ENCODE data around the gene GRIK3. TPM values are rescaled to one million over a fixed set of nuclear protein-coding genes. Genes with fewer than 3 reads are reported as not detected.

GRIK3 gene
- total and polyA plus RNA-seq, 7 experiments from 2014 or later, result not detected

DNA sequence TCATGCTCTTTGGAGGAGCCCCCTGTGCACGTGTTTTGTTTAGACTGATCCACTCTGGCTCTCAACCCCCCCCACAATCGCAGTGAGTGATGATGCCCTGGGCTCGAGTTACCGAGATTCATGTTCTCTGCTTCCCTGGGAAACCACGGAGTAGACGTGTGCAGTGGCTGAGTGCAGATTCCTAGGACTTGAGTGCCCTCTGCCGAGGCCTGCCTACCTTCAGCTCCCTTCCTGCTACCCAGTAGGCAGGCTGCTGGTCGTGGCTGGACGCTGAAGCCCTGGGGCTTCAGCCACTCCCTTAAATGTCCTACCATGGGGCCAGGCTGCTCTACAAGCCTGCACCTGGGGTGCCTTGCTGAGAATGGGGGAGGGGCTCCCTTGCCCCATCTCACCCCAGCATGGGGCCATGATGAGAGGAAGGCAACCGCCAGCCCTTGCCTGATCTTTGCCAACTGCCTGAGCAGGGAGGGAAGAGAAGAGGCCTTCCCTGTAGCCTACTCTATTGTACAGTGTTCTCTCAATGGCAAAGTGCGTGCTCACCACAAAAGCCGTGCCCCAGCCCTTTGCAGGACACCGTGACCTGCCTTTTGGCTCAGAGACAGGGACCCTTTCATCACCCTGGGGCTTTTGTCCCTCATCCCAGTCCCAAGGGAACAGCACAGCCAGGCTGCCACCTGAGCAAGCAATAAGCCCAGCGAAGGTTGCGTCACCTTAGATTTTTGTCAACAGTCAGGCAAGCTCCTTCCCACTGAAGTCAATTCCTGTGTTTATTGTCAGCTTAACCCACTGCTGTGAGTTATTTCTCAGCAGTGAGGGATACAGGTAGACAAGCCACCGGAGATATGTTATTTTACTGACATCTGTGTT, 4.1 kb upstream of the GRIK3 start:
- DNase-seq (no peak), ATAC-seq (no peak)
- no peaks in the 10 kb centered on the region for H3K36me3 ChIP-seq (ENCODE audit: control insufficient read depth in 2 of 3, insufficient read depth in 3 of 3, low read length in 3 of 3)
- Mint-ChIP-seq H3K27me3 (peaks cover 54 to 78% (median 65%) of the 10 kb centered on the region in 5 donors), H3K4me1 (peaks cover 0 to 15% (median 9%) of the 10 kb centered on the region in 7 donors), H3K36me3 (peaks cover 0 to 6% (median 0%) of the 10 kb centered on the region in 5 donors), H3K27ac (no peak overlapping the region), H3K9me3 (peaks cover 0 to 4% (median 0%) of the 10 kb centered on the region in 11 donors), H3K4me3 (no peak overlapping the region)
- H3K27me3 ChIP-seq (ENCODE audit: control insufficient read depth in 2 of 2, insufficient read depth in 2 of 2, low read length in 2 of 2), result peaks cover 0 to 6% of the 10 kb centered on the region in 2 donors
- no peaks in the 10 kb centered on the region for H3K4me1 ChIP-seq (ENCODE audit: control insufficient read depth in 2 of 2, insufficient read depth in 2 of 2, low read length in 2 of 2)
- no peak overlapping the region for H3K4me3 ChIP-seq (ENCODE audit: low read length)
- H3K9me3 ChIP-seq (ENCODE audit: control insufficient read depth in 2 of 3, low read length in 3 of 3), result no peaks in the 10 kb centered on the region
- intact Hi-C loops (cut with micrococcal nuclease), result no loop called here
- H3K27ac ChIP-seq (ENCODE audit: low read depth, low read length), result no peak overlapping the region
- POLR2A ChIA-PET, result no interaction called here
- CTCF ChIA-PET, result no interaction called here

DNA sequence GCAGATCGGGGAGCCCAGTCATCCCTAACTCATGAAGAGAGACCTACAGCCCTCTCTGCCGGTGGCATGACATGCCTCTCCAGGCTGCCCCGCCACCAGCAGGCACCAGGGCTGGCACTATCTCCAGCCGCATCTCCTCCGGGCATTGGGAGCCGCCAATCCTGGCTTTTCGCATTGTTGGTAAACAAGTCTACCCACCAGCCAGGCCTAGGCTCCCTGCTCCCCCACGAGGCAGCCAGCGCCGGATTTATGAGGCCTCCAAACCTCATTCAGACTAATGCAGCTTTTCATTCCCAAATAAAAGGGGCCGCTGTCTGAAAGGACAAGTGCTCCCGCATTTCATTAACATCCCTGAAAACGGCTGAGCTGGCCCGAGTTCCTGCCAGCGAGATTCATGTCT, 3.4 kb upstream of the GRIK3 start:
- POLR2A ChIA-PET, result no interaction called here
- H3K4me1 ChIP-seq (ENCODE audit: control insufficient read depth in 2 of 2, insufficient read depth in 2 of 2, low read length in 2 of 2), result no peaks in the 10 kb centered on the region
- Mint-ChIP-seq H3K36me3 (peaks cover 0 to 6% (median 0%) of the 10 kb centered on the region in 5 donors), H3K27me3 (peaks cover 51 to 72% (median 63%) of the 10 kb centered on the region in 5 donors), H3K27ac (no peak overlapping the region), H3K9me3 (peaks cover 0 to 4% (median 0%) of the 10 kb centered on the region in 11 donors), H3K4me1 (peaks cover 0 to 15% (median 9%) of the 10 kb centered on the region in 7 donors), H3K4me3 (no peak overlapping the region)
- H3K27me3 ChIP-seq (ENCODE audit: control insufficient read depth in 2 of 2, insufficient read depth in 2 of 2, low read length in 2 of 2), result peaks cover 0 to 6% of the 10 kb centered on the region in 2 donors
- DNase-seq (no peak), ATAC-seq (no peak)
- CTCF ChIA-PET, result no interaction called here
- no peak overlapping the region for H3K27ac ChIP-seq (ENCODE audit: low read depth, low read length)
- H3K36me3 ChIP-seq (ENCODE audit: control insufficient read depth in 2 of 3, insufficient read depth in 3 of 3, low read length in 3 of 3), result no peaks in the 10 kb centered on the region
- H3K9me3 ChIP-seq (ENCODE audit: control insufficient read depth in 2 of 3, low read length in 3 of 3), result no peaks in the 10 kb centered on the region
- H3K4me3 ChIP-seq (ENCODE audit: low read length), result no peak overlapping the region
- intact Hi-C loops (cut with micrococcal nuclease), result no loop called here

DNA sequence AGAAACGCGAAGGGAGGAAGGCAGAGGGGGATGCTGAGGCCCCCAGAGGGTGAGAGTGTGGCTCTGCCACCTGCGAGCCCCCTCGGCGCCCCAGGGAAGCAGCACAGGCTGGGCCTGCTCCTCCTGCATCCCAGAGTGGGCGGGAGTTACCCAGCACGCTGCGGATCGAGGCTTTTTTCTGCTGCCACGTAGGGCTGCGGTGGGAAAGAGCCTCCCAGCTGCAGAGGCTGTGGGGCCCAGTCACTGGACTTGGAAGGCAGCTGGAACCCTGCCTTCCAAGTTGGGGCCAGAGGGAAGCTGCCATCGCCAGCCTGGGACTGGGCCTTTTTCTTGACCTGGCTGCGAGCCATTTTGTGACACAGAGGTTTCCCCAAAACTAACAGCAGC, 2.3 kb upstream of the GRIK3 start:
- intact Hi-C loops (cut with micrococcal nuclease), result no loop called here
- Histone ChIP-seq H3K4me1 (ENCODE audit: control insufficient read depth in 2 of 2, insufficient read depth in 2 of 2, low read length in 2 of 2) (no peaks in the 10 kb centered on the region), H3K4me3 (ENCODE audit: low read length) (no peak overlapping the region), H3K27me3 (ENCODE audit: control insufficient read depth in 2 of 2, insufficient read depth in 2 of 2, low read length in 2 of 2) (peaks cover 0 to 6% of the 10 kb centered on the region in 2 donors), H3K36me3 (ENCODE audit: control insufficient read depth in 2 of 3, insufficient read depth in 3 of 3, low read length in 3 of 3) (no peaks in the 10 kb centered on the region), H3K27ac (ENCODE audit: low read depth, low read length) (no peak overlapping the region), H3K9me3 (ENCODE audit: control insufficient read depth in 2 of 3, low read length in 3 of 3) (no peaks in the 10 kb centered on the region)
- H3K4me1 Mint-ChIP-seq, result peaks cover 0 to 15% (median 9%) of the 10 kb centered on the region in 7 donors
- peaks cover 57 to 73% (median 70%) of the 10 kb centered on the region in 5 donors for H3K27me3 Mint-ChIP-seq
- peaks cover 0 to 6% (median 0%) of the 10 kb centered on the region in 5 donors for H3K36me3 Mint-ChIP-seq
- DNase-seq (no peak), ATAC-seq (no peak)
- peaks cover 0 to 4% (median 0%) of the 10 kb centered on the region in 11 donors for H3K9me3 Mint-ChIP-seq
- POLR2A ChIA-PET, result no interaction called here
- no peak overlapping the region for H3K27ac Mint-ChIP-seq
- no peak overlapping the region for H3K4me3 Mint-ChIP-seq
- CTCF ChIA-PET, result no interaction called here

DNA sequence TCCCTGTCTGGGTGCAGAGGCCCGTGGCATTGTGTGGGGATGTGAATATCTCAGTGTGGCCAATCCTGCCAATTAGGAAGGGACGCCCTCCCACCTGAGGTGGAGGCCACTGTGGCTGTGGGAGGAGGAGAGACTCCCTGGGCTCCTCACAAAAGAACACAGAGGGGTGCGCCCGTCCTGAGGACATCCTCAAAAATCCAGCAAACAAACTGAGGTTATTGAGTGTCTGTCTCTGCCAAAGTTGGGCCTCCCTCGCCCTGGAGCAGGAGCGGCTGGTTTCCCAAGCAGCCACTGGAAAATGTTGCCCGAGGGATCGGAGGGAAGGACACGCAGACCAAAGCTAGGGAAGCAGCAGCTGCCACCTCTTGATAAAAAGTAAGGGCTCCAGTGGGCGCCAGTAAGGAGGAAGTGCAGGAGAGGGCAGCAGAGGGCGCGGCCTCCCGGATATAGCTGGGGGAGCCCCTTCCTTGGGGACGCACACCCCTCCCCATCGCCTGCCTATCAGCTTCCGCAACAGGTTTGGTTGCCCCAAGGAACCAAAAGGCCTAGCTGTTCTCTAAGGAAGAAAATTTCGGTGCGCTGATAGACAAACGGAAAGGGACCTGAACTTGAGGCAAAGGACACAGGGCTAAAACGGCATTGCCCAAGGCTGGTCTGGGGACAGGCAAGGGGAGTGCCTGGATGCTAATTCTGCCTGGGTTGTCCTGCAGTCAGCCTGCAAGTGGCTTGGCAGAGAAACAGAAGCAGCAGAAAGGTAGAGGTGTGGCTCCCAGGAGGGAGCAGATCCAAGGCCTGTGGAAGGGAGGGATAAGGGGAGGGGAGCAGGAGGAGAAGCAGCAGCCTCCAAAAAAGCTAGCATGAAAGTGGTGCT, 1.7 kb upstream of the GRIK3 start:
- Mint-ChIP-seq H3K4me3 (no peak overlapping the region), H3K27ac (peak overlapping the region in 1 of 9 donors; percentile 32), H3K36me3 (peaks cover 0 to 6% (median 0%) of the 10 kb centered on the region in 5 donors), H3K4me1 (peaks cover 0 to 15% (median 9%) of the 10 kb centered on the region in 7 donors), H3K9me3 (peaks cover 0 to 4% (median 0%) of the 10 kb centered on the region in 11 donors), H3K27me3 (peaks cover 63 to 77% (median 70%) of the 10 kb centered on the region in 5 donors)
- Histone ChIP-seq H3K4me3 (ENCODE audit: low read length) (no peak overlapping the region), H3K4me1 (ENCODE audit: control insufficient read depth in 2 of 2, insufficient read depth in 2 of 2, low read length in 2 of 2) (no peaks in the 10 kb centered on the region), H3K36me3 (ENCODE audit: control insufficient read depth in 2 of 3, insufficient read depth in 3 of 3, low read length in 3 of 3) (no peaks in the 10 kb centered on the region), H3K27me3 (ENCODE audit: control insufficient read depth in 2 of 2, insufficient read depth in 2 of 2, low read length in 2 of 2) (peaks cover 0 to 10% of the 10 kb centered on the region in 2 donors), H3K9me3 (ENCODE audit: control insufficient read depth in 2 of 3, low read length in 3 of 3) (no peaks in the 10 kb centered on the region), H3K27ac (ENCODE audit: low read depth, low read length) (no peak overlapping the region)
- POLR2A ChIA-PET, result no interaction called here
- DNase-seq (no peak), ATAC-seq (no peak)
- CTCF ChIA-PET, result no interaction called here
- intact Hi-C loops (cut with micrococcal nuclease), result no loop called here

DNA sequence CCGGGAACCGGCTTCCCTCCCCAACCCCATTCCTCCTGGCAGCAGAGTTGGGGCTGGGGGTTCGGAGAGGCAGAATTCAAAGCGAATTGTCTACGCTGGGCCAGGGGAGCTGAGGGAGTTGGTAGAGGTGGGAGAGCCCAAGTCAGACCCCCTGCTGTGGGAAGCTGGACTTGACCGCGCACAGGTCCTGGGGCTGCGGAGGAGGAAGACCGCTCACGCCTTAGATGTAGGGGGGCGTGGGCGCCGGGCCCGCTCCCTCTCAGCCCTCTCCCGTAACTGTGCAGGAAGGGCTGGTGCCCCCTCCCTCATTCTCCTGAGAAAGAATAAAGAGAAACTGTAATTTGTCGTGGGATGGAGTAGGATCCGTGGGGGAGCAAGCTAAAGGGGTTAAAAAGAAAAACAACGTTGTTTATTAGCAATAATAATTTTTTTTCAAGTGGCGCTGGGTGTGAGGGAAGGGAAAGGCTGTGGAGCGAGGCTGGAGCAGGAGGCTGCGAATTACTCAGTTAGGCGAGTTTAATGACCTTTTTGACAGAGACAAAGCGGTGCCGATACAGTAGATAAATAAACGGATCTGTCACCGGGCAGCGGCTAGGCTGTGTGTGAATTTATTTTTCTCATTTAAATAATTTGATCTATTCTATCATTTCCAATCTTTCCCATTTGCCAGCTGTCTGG, 838 bp upstream of the GRIK3 start:
- peaks cover 0 to 4% (median 0%) of the 10 kb centered on the region in 11 donors for H3K9me3 Mint-ChIP-seq
- H3K4me1 Mint-ChIP-seq, result peaks cover 0 to 15% (median 9%) of the 10 kb centered on the region in 7 donors
- ATAC-seq (no peak), DNase-seq (no peak)
- Histone ChIP-seq H3K27ac (ENCODE audit: low read depth, low read length) (no peak overlapping the region), H3K36me3 (ENCODE audit: control insufficient read depth in 2 of 3, insufficient read depth in 3 of 3, low read length in 3 of 3) (no peaks in the 10 kb centered on the region), H3K4me1 (ENCODE audit: control insufficient read depth in 2 of 2, insufficient read depth in 2 of 2, low read length in 2 of 2) (no peaks in the 10 kb centered on the region), H3K9me3 (ENCODE audit: control insufficient read depth in 2 of 3, low read length in 3 of 3) (no peaks in the 10 kb centered on the region), H3K27me3 (ENCODE audit: control insufficient read depth in 2 of 2, insufficient read depth in 2 of 2, low read length in 2 of 2) (peaks cover 0 to 10% of the 10 kb centered on the region in 2 donors), H3K4me3 (ENCODE audit: low read length) (no peak overlapping the region)
- intact Hi-C loops (cut with micrococcal nuclease), result no loop called here
- H3K27ac Mint-ChIP-seq, result no peak overlapping the region
- CTCF ChIA-PET, result no interaction called here
- no peak overlapping the region for H3K4me3 Mint-ChIP-seq
- H3K27me3 Mint-ChIP-seq, result peaks cover 63 to 75% (median 69%) of the 10 kb centered on the region in 5 donors
- H3K36me3 Mint-ChIP-seq, result peaks cover 0 to 6% (median 0%) of the 10 kb centered on the region in 5 donors
- POLR2A ChIA-PET, result no interaction called here

DNA sequence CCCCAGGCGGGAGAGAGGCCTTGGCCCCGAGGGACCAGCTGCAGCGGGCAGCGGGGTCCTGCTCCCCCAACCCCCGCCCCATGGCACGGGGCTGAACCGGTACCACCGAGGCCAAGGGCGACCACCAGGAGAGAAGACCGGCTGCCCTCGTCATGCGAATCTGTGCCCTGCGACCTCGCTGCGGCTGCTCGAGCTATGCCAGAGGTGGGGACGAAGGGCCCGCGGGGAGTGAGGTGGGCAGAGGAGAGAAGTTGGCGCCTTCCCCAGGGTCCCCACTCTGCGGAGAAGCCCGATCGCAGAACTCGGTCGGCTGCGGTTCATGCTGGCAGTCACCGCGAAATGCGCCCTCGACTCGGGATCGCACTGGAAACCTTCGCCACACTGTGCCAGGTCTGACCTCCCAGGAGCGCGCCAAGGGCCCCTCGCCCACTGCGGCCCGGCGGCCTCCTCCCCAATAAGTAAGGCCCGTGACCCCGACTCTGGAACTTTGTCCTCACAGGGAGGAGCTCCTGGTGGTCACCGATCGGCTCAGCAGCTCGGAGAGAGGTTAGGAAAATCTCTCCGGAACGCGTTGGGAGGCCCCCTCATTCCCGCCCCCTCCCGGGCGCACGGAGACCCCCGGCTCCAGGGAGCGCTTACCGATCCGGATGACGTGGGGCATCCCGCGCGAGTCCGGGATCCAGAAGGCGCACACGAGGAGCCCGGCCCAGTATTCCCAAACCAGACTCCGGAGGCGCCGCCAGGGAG, 787 bp downstream of the GRIK3 start:
- intact Hi-C loops (cut with micrococcal nuclease), result no loop called here
- Mint-ChIP-seq H3K36me3 (no peaks in the 10 kb centered on the region), H3K27me3 (peaks cover 51 to 72% (median 64%) of the 10 kb centered on the region in 5 donors), H3K4me1 (peaks cover 0 to 15% (median 9%) of the 10 kb centered on the region in 7 donors), H3K4me3 (no peak overlapping the region), H3K27ac (no peak overlapping the region), H3K9me3 (no peaks in the 10 kb centered on the region)
- no peak overlapping the region for H3K4me3 ChIP-seq (ENCODE audit: low read length)
- H3K4me1 ChIP-seq (ENCODE audit: control insufficient read depth in 2 of 2, insufficient read depth in 2 of 2, low read length in 2 of 2), result no peaks in the 10 kb centered on the region
- ChIA-PET CTCF (no interaction called here), POLR2A (no interaction called here)
- DNase-seq (no peak), ATAC-seq (no peak)
- no peaks in the 10 kb centered on the region for H3K9me3 ChIP-seq (ENCODE audit: control insufficient read depth in 2 of 3, low read length in 3 of 3)
- H3K36me3 ChIP-seq (ENCODE audit: control insufficient read depth in 2 of 3, insufficient read depth in 3 of 3, low read length in 3 of 3), result no peaks in the 10 kb centered on the region
- peaks cover 0 to 10% of the 10 kb centered on the region in 2 donors for H3K27me3 ChIP-seq (ENCODE audit: control insufficient read depth in 2 of 2, insufficient read depth in 2 of 2, low read length in 2 of 2)
- H3K27ac ChIP-seq (ENCODE audit: low read depth, low read length), result no peak overlapping the region

All from naive thymus-derived CD4-positive, alpha-beta T cell (primary cell).